GM19193 (cell line): ENCODE results near the gene SUSD3.

Source experiments
- POLR2A ChIP-seq: IDR thresholded peaks from 4 replicates; pipeline ENCODE4 v1.6.1; 2011; ENCODE audit not compliant: insufficient read depth, insufficient read length; ENCODE audit errors: extremely low read depth

The SUSD3 gene

DNA sequence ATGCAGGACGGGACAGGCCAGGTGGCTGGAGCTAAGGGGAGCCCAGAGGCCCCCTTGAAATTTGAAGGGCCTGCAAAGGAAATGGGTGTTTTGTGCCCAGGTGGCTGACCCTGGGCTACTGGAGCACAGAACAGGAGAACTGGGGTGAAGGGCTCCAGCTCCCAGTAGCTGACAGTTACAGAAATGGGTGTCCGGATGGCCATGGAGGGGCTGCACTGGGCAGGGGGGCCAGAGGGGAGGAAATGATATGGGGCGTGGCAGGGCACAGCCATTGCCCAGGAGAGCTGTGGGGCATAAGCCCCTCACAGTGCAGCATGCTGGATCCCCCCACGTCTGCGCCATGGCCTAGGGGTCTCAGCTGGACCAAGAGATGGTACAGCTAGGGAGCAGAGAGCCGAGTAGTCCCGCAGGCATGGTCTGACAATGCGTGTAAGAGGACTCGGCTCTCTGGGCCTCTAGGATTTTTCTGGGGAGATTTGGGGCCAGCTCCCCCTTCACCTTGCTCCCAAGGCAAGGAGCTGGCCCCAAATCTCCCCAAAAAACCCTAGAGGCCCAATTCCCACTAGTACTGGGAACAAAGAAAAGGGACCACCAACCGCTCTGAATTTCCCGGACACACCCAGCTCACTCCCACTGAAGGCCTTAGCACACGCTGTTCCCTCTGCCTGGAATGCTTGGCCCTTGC, 29.6 kb downstream of the SUSD3 start:
- no peak for TF ChIP-seq POLR2A

DNA sequence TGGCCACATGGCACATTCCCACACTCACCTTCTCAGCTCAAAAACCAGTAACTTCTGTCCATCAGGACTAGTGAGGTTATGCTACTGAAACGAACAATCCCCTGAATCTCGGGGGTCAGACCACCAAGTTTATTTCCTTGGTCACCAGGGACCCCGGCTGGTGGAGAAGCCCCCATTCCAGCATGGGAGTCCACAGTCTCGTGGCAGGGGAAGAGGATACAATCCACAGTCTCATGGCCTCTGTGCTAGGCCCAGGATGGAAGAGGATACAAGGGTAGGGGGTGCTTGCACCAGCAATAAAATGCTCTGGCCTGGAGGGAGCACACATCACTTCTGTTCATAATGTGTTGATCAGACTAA, 30.1 kb downstream of the SUSD3 start:
- no peak for TF ChIP-seq POLR2A

DNA sequence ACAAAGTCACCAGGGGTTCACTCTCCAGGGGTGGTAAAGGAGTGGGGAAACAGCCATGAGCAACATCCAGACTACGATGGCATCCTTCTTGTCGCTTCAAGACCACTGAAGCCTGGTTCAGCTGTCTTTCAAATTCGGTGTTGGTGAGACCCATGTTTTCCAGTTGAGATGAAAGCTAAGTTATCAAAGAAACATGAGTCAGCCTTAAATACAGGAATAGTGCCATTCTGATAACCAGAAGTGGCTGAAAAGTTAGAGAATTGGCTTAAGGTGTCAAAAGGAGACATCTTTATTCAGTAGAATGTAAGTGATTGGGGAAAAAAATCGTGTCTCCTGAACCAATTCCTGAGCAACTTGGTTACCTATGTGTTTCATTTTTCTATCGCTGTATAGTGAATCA, 30.5 kb downstream of the SUSD3 start:
- no peak for TF ChIP-seq POLR2A

DNA sequence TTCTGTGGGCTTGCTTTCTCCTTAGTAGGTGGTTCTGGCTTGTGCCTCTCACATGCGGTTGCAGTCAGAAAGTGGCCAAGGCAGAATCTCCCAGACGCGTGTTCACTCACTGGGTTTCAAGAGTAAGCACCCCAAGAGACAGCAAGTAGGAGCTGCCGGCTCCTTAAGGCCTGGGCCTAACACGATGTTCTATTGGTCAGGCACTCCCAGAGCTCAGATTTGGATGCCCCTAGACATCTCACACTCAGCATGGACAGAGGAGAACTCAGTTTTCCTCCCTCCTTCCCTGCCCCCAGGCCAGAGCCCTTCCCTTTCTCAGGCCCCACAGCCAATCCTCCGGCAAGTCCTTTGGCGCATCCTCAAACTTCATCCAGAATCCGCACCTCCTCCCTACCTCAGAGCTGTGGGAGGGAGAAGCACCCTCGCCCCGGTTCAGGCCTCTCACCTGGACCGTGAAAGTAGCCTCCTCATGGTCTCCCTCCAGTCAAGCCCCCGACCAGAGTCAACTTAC, 31.0 kb downstream of the SUSD3 start:
- no peak for TF ChIP-seq POLR2A

DNA sequence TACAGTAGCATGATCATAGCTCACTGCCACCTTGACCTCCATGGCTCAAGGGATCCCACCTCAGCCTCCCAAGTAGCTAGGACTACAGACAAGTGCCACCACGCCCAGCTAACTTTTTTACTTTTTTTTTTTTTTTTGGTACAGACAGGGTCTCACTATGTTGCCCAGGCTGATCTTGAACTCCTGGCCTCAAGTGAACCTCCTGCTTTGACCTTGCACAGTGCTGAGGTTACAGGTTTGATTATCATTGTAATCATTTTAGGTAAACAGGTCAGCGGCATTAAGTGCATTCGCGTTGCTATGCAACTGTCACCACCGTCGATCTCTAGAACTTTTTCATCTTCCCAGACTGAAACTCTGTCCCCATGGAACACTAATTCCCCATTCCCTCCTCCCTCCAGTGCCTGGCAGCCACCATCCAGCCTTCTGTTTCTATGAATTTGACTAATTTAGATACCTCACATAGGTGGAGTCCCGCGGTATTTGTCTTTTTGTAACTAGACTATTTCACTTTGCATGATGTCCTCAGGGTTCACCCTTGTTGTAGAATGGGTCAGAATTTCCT, 31.7 kb downstream of the SUSD3 start:
- TF ChIP-seq POLR2A = no peak

DNA sequence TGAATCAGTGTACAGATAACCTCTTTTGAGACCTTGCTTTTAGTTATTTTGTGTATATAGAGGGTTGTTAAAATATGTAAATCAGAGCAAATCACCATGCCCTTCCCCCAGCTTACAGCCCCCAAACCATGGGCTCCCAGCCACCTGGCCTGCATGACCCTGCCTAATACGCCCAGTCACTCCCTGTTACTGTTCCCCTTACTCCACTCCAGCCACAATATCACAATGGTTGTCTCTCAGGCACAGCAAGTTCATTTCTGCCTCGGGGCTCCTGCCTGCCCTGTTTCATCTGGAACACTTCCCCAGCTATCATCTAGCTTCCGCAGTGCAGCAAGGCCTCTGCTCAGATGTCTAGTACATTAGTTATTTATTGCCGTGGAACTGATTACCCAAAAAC, 32.6 kb downstream of the SUSD3 start:
- no peak for TF ChIP-seq POLR2A

DNA sequence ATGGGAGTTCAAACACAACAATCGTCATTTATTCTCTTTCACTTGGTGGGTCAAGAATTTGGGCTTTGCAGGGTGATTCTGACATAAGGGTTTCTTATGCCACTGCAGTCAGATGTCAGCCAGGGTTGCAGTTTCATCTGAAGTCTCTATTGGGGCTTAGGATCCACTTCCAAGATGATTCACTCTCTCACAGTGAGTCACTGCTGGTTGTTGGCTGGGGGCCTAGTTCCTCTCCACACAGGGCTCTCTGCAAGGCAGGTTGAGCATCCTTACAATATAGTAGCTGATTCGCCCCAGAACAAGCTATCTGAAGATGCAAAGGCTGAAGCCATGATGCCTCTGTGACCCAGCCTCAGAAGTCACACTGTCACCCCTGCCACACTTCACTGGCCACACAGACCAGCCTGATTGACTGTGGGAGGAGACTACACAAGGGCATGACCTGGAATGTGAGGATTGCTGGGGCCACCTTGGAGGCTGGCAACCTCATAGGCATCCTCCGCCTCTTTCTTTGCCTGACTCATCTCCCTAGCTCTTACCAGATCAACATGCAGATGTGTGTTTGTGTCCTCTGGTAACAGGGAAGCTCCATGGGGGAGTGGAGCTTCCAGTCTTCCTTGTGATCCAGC, 33.1 kb downstream of the SUSD3 start:
- no peak for TF ChIP-seq POLR2A

DNA sequence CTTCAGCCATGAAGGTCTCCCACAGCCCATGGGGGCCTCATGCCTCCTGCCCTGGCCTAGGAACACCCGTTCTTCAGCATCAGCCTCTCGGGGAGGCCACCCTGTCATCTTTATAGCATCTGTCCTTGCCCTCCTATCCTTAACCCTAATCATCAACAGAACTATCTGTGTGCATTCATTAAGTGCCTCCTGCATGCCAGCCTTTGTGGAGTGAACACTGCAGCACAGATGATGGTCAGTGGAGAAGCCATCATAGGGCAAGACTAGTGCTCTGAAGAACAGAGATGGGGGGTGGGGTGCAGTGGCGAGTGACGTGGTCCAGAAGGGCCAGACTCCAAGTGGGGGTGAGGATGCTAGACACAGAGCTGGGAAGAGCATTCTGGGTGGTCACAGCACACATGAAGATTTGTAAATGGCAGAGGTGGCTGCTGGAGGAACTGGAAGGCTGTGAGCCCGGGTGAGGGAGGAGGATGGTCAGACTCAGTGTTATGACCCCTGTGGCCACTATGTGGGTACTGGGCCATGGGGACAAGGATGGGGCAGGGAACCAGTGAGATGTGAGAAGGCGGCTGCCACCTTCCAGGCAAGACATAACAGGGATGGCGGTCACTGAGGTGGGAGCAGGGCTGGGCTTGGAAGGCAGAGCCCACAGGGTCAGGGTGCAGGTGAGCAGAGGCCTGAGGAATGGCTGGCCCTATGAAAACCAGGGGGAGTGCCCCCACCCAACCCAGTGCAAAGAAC, 33.9 kb downstream of the SUSD3 start:
- no peak for TF ChIP-seq POLR2A

DNA sequence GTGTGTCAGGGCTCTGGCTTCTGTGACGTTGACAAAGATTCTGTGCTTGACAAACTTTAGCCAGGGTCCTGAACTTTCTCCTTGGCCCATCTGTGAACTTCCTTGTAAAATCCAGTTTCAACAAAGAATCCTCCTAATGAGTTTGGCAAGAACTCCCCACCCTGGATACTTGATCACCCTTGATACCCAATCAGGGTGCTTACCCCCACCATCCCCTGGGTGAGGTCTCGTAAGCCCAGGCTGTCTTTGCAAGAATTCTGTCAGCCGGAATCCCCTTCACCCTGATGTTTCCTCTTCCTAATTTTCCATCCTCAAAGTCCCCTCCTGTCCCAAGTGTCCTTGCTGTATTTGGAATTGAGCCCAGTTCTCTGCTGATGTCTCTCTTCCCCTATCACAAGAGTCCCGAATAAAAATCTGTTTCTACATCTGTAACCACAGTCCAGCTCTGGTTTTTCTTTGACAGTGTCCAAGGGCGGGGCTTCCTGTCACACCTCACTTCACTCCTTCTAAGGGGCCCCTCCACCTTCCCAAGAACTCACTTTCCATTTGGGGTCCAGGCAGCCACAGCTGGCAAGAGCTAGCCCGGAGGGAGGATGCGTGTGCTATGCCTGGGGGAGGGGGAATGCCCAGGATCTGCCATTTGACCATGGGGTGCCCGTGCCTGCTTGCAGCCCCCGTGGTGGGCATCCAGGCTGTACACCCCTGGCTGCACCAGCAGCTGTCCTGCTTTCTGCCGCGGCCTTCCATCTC, 34.8 kb downstream of the SUSD3 start:
- peak; percentile 35 for TF ChIP-seq POLR2A

DNA sequence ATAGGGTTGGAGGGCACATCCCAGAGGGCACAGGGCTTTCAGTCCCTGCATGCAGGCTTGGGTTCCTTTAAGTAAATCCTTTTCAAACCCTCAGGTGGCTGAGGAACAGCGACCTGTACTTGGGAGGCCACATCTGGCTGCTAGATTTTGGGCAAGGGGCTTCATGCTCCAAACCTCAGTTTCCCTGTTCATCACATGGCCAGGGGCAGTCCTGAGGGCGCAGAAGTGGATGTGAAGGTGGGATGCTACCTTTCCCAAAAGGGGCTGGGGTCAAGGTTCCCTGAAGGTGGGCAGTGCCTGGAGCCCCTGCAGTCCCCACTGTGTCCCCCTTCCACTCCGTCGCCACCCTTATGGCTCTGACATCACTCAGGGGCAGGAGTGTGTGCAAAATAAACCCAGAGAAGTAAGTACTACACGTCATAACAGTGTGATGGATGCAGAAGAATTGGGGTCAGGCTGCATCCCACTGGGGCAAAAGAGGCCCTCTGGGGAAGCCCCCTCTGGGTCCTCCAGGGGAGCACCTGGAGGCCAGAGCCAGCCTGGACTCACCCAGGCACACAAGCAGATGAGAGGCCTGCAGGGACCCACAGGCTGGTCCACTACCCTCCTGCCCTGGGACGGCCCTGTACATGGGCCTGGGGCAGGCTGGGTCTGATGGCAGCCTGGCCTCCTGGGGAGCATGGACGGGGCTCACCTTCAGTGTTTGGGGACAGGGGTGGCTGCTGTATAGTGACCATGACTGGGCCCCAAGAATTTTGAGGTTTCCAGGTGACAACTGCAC, 35.6 kb downstream of the SUSD3 start:
- TF ChIP-seq POLR2A = peak; percentile 8

DNA sequence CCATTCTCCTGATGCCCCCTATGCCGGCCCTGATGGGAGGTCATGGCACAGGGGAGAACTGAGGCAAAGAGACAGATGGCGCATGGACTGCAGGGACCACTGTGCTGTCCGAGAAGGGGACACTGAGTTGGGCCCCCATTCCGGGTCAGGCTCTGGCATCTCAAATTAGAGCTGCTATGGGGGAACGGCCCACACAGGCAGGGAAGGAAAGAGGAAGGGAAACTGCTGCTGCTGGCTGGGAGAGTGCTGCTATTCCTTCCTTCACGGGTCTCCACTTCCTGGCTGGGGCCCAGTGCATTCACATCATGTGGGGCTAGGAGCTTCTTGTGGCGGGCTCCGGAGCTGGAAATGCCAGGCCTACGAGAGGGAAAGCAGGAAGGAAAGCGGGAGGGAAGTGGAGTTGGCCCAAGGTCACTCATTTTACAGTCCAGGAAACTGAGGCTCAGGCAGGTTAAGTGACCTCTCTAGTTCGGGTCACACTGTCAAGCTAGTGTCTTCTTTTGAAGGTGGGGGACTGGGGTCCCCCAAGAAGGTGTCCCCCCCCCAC, 36.2 kb downstream of the SUSD3 start:
- no peak for TF ChIP-seq POLR2A

DNA sequence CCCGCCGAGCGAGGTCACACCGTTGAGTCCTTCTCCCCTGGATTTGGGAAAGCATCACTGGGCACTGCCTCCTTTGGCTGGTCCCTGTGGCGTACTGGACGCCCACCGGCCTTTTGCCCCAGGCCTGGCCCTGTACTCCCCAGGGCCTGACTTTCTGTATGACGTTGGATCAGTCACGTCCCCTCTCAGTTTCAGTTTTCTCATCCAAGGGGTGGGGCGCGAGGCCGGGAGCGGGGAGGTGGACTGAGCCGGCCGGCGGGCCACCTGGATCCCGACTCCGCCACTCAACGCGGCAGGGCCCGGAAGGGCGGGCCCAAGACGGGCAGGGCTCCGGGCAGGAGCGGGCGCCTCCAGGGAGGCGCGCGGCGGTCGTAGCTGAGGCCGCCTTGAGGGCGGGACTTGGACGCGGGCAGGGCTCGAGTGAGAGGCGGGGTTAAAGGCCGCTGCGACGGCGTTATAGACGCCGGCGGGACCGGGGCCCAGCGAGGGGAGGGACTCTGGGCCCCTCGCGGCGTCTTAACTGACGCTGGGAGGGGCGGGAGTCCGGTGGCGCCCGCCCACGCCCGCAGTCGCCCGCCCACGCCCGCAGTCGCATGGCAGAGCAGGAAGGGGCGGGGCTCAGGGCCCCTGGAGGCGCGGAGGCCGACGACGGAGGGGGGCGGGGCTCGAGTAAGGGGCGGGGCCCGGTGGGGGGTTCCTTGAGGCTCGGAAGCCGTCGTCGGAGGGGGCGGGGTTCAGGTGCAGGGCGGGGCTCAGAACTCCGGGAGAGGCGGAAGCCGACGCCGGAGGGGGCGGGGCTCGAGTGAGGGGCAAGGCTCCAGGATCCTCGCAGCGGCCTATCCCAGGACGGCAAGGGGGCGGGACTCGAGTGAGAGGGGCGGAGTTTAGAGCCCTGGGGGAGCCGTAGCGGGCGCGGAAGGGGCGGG, 37.0 kb downstream of the SUSD3 start:
- TF ChIP-seq POLR2A = peak; percentile 79
